GM11168 (cell line): ENCODE data around the gene CLDN17.

ENCODE experiments used
- in situ Hi-C: fragments of 300-500 bp; cut with MboI; formaldehyde crosslinking; loops from one replicate; pipeline ENCODE4 v1.12.0; 2022; ENCODE audit warnings: low sequenced_read_pairs; ENCODE audit not compliant: unreplicated experiment

The CLDN17 gene, protein sequence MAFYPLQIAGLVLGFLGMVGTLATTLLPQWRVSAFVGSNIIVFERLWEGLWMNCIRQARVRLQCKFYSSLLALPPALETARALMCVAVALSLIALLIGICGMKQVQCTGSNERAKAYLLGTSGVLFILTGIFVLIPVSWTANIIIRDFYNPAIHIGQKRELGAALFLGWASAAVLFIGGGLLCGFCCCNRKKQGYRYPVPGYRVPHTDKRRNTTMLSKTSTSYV

DNA sequence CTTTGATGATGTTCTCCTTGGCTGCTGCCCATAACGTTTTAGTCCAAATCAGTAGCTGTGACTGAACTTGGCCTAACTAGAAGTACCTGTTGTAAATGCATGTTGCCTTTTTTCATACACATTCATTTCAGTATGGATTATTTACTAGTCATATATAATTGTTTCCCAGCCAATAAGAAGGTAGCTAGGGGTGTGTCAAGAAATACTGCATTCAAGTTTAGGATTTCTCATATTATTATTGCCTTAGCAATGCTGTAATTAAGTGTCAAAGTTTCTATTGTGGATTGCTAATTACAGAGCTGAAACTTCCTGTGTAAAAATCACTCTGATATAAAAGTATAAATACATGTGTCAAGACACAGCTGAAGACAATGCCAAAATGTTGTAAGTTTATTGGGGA is at the start of gene CLDN17:
TSS of gene CLDN17 (minus strand) at position 101 of the 400 bp plus-strand sequence. CDS start 188 bp downstream, outside the sequence.
- in situ Hi-C loops, result no loop called here

DNA sequence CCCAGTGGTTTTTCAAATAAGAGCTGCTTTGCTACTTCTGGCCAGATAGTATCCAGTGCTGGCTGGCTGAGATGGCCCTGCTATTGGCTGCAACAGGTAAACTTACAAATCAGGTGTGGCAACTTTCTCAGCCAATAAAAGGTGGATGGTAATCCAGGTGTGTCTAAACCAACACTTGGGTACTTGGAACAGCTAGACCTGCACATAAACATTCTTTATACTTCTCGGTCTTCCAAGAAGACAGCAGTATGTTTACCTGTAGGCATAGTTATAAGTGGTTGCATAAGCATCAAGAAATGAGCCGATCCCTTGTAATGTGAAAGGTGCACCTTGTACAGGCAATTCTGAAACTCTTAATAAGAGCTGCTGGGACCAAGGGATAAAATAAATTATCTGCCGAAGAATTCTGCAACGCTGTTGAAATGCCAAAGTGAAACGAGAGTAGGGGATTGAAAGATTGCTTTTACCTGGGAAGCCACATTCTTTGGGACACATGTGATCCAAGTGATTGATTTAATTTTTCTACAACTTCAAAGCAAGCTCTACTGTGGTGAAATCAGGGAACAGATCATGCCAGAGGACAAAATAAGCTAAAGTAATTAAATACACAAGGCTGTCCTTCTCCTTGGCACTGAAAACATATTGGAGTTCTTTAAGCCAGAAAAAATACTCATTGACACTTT is 49.6 kb upstream of the CLDN17 start, which contains the start of gene CLDN8:
TSS of gene CLDN8 (minus strand) at position 57 of the 683 bp plus-strand sequence. CDS start 172 bp downstream, outside the sequence.
- in situ Hi-C loops, result no loop called here

DNA sequence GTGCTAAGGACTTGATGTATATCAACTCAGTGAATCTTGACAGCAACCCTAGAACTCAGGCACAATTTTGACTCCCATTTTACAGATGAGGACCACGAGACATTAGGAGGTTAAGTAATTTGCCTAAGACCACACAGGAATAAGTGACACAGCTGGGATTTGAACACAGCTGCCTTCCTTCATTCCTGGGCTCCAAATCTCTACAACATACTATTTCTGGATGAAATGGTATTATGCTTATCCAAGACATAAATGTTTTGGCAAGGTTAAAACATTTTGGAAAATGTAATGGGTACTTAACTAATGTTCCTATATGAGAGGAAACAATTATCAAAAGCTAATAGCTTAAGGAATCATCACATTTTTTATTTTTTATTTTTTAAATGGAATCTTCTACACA is 44.5 kb upstream of the CLDN17 start:
- in situ Hi-C loops, result no loop called here

DNA sequence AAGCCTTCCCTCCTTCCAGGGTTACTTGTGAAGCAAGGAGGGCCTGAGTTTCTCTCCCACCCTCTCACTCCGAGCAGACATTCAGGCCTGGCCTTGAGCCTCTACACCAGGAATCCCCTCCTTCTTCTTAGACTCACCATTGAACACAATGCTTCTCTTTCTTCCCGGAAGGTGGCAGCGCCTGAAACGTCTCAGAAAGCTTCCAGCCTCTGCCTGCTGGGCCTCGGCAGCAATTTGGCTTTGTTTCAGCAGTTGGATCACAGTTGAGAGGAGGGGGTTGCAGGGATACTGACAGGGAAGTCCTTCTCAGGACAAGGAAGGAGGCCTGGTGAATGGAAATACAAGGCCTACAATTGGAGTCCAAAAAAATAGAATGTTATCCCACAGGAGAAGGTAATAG is 43.0 kb upstream of the CLDN17 start:
- in situ Hi-C loops, result no loop called here

DNA sequence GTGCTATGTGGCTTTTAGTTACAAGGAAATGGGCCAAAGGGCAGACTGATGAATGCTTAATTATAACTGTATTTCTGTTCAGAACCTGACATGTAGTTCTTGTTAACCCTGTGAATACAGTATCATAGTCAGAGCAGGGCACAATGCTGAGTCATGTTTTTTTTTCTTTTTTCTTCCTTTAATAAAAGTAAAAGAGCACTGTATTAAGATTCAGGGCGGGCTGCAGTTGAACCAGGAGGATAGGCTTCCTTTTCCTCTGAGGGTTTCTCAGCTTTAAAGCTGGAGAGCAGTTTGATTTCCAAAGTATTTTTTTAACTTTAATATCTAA is 40.6 kb upstream of the CLDN17 start:
- in situ Hi-C loops, result no loop called here

DNA sequence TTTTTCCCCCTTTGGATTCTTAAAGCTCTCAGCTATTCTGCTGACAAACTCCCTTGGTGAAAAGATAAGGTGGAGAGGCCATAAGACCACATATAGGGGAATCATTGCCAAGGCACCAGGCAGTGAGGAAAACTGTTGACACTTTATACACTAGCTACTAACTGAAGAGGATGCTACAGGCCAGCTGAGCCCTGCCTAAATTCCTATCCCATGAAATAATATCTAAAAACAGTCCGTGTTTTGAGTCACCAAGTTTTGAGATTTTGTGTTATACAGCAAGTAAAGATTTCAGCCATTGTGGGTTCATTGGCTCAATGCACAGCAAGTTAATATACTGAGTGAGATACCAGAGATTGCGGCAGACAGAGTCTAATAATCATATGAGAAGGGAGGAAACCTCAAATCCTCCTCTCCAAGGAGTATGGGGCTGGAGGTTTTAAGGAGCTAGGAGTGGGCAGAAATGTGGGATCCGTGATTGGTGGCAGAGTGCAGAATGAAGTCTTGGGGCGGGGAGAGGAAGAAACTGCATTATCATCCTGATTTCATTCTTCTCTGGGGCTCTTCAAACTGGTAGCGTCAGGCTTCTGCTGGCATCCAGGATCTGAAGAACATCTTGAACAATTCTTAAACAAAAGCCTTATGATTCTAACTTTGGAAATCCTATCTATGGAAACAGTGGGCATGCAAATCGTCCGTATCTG is 40.1 kb upstream of the CLDN17 start:
- in situ Hi-C loops, result no loop called here

DNA sequence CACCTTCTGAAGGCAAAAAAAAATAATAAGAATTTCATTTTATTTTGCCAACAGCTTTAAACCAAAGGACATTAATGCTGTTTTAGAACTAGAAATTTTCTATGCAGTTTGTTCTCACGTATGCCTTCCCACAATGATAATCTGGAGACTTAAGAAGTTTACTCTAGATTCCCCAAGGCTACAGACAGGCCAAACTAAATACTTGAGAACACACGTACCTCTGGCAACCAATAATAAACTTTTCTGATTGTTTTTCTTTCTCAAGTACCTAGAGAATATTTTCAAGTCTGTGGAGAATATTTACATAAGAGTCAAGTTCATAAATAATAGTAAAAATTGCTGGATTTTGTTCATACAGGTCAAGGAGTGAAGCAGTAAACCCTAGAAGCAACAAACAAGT is 33.4 kb upstream of the CLDN17 start:
- in situ Hi-C loops, result no loop called here

DNA sequence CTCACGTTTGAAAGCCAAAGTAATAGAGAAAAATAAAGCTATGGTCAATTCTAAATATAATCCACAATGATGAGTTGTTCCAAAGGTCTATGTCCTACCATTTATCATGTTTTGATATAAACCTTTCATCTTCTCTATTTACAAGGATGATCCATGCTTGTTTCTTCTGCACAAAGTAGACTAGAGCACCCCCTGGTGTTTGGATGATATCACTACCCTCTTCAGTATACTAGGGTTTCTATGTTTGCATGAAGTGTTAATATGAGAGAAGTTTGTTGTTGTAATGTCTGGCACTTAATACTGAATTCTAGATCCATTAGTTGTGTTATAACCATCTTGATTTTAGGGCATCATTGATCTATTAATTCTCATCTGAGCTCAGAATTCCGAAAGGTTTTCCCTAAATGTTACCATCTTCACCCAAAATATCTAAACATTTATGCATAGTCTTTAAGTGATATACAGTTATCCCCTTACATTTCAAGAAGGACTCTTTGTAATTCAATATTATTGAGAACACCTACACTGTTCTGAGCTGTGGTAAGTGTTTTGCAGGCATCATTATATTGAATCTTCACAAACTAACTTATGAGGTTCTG is 28.2 kb upstream of the CLDN17 start:
- in situ Hi-C loops, result no loop called here

DNA sequence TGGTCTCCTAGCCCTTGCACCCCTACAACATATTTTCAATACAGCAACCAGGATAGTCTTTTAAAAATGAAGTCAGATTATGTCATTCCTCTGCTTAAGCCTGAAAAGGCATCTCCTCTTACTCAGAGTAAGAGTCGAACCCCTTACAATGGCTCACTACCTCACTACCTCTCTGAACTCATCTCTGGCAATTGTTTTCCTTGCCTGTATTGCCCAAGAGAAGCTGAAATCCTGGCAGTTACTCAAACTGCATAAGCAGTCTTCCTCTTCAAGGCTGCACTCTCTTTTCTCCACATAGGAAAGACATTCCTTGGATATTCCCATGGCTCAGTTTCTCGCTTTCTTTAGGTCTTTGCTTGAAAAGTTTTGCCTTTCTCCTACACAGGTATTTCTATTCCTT is 26.6 kb upstream of the CLDN17 start:
- in situ Hi-C loops, result no loop called here

DNA sequence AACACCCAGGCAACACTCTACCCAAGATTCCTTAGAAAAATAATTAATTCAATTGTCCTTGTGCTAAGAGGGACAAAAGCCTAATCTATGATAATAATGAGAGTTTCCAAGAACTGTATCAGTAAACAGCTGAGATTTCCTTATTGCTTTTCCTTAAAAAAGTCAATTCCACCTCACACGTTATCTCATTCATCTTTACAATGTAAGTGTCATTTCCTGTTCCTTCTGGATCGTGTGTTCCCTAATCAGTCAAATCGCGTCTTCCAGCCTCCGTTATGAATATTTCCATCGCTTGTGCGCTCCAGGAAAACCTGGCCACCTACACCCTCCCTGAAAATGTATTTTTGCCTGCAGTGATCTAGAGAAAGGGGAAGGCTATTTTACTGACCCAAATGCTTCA is 23.9 kb upstream of the CLDN17 start:
- in situ Hi-C loops, result no loop called here

DNA sequence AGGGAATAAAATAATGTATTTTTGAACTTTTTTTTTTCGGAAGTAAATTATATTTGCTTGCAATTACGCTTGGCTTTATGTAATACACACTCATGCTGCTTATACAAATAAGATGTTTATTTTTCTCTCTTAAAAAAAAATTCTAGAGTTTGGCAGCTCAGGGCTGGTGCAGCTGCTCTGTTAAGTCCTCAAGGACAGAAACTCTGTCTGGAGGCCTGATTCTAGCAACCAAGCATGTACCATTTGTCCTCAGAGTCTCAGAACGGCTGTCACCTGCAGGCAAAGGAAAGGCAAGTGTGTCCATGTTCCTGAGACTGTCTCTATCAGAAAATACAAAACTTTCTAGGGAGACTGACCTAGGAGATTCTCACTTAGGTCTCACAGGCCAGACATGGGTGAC is 23.2 kb upstream of the CLDN17 start:
- in situ Hi-C loops, result no loop called here

DNA sequence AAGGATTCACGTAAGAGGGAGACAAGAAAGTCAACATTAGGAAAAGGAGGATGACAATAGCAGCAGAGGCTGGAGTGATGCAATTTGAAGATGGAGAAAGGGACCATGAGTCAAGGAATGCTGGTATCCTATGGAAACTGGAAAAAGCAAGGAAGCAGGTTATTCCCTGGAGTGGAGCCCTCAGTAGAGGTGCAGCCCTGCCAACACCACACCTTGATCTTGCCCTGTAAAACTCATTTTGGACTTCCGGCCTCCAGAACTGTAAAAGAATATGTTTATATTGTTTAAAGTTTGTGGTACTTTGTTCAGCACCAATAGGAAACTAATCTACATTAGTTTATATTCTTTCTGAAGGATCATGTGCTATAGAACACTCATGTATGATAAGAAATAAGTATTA is 19.6 kb upstream of the CLDN17 start:
- in situ Hi-C loops, result no loop called here

DNA sequence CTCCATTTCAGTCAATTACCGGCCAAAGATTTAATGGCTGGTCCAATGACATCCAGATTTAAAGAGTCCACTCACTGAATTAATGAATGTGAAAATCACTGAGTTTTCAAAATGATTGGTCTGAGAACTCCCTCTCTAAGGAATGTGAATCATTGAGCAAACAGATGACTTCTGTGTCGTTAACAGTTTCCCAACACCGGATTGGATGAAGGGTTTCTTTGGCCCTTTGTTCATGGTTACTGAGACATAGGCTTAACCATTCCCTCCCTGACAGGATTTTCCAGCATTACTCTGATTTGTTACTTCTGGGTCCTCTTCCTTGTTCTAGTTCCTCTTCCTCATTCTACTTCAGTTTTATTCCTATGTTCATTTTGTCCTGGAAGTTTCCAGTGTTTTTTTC is 1.5 kb upstream of the CLDN17 start:
- in situ Hi-C loops, result no loop called here

DNA sequence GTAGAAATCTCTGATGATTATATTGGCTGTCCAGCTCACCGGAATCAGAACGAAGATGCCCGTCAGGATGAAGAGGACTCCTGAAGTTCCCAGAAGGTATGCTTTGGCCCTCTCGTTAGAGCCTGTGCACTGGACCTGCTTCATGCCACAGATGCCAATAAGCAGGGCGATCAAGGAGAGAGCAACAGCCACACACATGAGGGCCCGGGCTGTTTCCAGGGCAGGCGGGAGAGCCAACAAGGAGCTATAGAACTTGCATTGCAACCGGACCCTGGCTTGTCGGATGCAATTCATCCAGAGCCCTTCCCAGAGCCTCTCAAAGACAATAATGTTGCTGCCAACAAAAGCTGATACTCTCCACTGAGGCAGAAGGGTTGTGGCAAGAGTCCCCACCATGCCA is 434 bp downstream of the CLDN17 start:
- in situ Hi-C loops, result no loop called here

DNA sequence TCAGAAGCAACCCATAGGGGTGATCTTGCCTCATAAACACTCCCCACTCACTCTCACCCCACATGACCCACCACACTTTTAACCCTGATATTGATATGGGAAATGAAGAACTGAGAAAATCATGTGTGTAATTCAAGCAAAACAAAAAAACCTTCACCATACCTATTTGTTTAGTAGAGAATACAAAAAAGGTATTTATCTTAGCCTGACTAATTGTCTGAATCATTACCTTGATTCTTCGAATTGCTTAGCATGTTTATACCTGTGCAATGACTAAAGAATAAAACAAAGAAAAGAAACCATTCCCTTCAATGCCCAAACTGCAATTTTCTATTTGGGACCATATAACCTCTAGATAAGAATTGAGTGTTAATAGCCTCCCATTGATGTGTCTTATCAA is 1.8 kb downstream of the CLDN17 start:
- in situ Hi-C loops, result no loop called here

DNA sequence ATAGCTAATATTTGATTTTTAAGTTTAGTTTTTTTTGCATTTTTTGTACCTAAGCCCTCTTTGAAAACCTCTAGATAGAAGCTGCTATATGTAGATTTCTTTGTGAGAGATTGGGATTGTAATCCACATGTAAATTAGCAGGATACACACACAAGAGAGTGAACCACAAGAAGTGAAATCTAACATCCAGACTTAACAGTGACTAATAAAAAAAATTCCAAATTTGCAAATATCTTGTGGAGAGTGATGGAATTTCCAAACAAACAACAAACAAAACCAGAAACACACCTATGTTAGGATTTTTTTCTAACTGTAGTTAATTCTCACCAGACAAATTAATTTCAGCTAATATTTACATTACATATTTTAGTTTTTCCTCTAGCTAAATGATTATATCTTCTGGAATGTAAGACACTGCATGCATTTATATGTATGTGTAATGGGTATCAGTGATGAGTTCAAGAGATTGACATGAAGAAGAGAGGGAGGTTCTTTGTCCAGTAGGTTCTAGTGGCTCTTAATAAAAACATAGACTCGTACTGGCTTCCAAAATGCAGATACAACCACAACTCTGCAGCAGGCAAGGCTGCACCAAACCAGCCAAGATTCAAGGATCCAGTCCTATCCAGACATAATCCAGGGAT is 12.8 kb downstream of the CLDN17 start:
- in situ Hi-C loops, result no loop called here

DNA sequence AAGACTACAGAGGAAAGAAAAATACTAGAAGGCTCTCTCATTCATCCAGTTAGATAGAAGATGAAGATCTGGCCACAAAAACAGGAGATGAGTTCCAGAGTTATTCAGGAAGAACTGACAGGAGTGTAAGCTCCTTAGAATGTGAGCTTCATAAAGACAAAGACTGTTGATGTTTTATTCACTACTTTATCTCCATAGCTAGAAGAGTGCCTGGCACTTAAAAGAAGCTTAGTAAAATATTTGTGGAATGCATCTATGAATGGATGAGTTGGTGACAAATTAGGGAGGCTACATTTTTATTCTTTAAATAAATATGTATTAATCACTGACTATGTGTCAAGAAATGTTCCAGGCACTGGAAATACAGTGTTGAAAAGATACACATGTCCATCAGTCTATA is 13.8 kb downstream of the CLDN17 start:
- in situ Hi-C loops, result no loop called here

DNA sequence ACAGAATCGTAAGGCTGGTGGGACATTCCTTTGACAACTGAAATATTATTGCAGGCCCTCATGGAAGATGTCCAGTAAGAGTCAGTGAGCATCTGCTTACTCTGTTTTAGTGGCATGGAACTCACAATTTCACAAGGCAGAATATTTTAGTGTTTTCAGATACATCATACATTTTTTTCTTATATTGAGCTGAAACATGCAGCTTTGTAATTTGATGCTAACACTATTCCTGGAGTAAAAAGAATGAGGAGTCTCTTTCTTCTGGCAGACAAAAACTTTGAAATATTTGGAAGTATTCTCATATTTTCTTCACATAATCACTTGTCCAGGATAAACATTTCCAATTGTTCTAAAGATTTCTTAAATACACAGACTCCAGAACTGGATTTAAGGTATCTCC is 17.7 kb downstream of the CLDN17 start:
- in situ Hi-C loops, result no loop called here

DNA sequence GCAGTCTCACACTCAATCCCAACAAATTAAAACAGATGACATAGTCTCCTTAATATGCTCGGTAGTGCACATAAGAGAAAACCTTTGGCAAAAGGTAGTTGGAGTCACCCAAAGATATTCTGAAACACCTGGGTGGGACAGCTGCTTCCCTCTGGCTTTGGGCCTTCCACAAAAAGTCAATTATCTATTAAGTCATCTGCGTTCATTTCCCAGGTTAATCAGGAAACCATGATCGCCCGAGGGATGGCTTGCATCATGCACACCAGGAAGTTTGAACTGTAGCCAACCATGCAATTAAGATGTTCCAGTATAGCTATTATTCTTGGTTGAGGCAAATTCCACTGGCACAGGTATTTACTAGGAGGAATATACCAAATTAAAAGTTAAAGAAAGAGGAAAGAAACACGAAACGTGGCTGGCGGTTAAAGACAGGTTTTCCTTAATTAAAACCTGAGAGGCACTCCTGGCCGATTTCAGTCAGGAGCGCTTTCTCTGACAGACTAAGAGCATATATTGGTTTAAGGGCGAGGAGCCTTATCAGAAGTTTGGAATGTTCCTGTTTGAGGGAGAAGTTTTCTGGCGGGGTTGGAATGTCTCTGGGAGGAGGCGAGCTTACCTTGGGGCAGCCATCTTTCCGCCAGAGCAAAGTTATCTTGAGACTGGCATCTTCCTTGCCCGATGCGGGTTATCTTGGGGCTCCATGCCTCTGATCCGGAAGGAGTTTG is 19.9 kb downstream of the CLDN17 start:
- in situ Hi-C loops, result no loop called here

DNA sequence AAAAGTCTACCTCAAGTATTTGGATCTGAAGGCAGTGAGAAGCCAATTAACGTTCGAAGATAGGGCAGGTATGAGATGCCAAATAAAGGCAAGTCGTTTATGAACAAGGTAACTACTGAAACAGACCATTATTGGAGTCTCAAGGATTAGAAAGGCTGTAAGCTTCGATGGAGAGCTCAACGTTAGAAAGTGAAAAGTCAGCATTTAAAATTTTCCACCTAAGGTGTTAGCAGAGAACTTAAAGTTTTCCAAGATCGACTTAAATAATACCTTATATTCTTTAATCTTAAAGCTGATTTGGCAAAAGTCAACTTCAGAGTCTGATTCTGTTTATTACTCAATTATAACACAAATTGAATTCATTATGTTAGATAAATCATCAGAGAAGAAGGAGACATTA is 28.1 kb downstream of the CLDN17 start:
- in situ Hi-C loops, result no loop called here
